Upper lobe of left lung (tissue), 4 donors: Measurements from ENCODE around the gene LAPTM4A.

Experiments used
- POLR2AphosphoS5 ChIP-seq, 2 donors: sonication (generic); formaldehyde crosslinking; IDR thresholded peaks; one replicate each; pipeline ENCODE4 v1.5.1; 2017; ENCODE audit warnings: antibody characterized with exemption in 2 of 2
- TF ChIP-seq, protein P1 (sequence below), 6 experiments: fragments of 450-650 bp in 4 of 6; fragments of 200-600 bp in 2 of 6; sonication (generic) in 2 of 6; IDR thresholded peaks; one replicate each; pipeline ENCODE4 v1.5.1; 2016 to 2019; ENCODE audit warnings: antibody characterized with exemption in 6 of 6

DNA sequence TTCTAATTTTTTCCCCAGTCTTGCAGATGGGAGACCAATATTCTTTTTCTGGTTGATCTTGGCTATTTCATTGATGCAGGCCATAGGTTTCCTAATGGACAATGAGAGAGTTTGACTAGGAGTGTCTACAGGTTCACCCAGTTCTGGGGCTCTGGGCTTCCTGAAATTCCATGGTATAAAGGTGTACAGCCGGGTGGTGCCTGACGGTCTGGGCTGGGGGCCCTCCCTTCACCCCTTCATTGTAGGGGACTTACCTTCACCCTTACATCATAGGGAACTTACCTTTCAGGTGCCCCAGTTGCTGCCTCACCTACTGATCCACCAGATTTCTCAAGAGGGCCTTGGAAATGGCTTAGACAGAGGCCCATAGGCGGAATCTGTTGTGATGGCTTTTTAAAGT lies 13.0 kb upstream of the LAPTM4A start:
- TF ChIP-seq, protein P1, sequence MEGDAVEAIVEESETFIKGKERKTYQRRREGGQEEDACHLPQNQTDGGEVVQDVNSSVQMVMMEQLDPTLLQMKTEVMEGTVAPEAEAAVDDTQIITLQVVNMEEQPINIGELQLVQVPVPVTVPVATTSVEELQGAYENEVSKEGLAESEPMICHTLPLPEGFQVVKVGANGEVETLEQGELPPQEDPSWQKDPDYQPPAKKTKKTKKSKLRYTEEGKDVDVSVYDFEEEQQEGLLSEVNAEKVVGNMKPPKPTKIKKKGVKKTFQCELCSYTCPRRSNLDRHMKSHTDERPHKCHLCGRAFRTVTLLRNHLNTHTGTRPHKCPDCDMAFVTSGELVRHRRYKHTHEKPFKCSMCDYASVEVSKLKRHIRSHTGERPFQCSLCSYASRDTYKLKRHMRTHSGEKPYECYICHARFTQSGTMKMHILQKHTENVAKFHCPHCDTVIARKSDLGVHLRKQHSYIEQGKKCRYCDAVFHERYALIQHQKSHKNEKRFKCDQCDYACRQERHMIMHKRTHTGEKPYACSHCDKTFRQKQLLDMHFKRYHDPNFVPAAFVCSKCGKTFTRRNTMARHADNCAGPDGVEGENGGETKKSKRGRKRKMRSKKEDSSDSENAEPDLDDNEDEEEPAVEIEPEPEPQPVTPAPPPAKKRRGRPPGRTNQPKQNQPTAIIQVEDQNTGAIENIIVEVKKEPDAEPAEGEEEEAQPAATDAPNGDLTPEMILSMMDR (IDR thresholded peaks at IDR 0.05): no peak
- TF ChIP-seq POLR2AphosphoS5 (IDR thresholded peaks at IDR 0.05): no peak
